ENCODE data around the gene KLHL29.

DNA sequence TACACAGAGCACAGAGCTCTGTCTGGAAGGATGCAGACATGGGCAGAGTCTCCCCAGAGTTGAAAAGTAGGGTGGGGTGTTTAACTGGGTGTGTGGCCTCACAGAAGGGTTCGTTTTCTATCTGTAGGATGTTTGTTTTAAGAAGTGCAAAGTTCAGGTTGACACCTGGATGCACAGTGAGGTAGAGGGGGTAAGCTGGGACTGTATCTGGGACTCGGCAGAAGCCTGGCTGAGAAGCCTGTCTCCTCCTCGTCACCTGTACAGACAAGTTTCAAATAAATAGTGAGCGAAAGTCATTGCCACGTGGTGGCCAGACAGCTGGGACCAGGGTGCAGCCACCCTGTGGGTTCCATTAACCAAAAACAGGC is 145.9 kb downstream of the KLHL29 start:
- TF ChIP-seq, protein P1, sequence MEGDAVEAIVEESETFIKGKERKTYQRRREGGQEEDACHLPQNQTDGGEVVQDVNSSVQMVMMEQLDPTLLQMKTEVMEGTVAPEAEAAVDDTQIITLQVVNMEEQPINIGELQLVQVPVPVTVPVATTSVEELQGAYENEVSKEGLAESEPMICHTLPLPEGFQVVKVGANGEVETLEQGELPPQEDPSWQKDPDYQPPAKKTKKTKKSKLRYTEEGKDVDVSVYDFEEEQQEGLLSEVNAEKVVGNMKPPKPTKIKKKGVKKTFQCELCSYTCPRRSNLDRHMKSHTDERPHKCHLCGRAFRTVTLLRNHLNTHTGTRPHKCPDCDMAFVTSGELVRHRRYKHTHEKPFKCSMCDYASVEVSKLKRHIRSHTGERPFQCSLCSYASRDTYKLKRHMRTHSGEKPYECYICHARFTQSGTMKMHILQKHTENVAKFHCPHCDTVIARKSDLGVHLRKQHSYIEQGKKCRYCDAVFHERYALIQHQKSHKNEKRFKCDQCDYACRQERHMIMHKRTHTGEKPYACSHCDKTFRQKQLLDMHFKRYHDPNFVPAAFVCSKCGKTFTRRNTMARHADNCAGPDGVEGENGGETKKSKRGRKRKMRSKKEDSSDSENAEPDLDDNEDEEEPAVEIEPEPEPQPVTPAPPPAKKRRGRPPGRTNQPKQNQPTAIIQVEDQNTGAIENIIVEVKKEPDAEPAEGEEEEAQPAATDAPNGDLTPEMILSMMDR (IDR thresholded peaks at IDR 0.05): no peak
- TF ChIP-seq EZH2 (IDR thresholded peaks at IDR 0.05; ENCODE audit: borderline replicate concordance, insufficient read depth, low read depth, low read length, poor library complexity, severe bottlenecking): no peak

Measured in B cell (primary cell).